WTC11 (cell line): Measurements from ENCODE around the gene VSIG10L2. TPM values are rescaled to one million over a fixed set of nuclear protein-coding genes. Genes with fewer than 3 reads are reported as not detected.

ENCODE experiments used
- ATAC-seq: fragments of 200-7000 bp; cut with Tn5 transposase; 2 replicates; pipeline ENCODE4 v1.10.0; 2021; ENCODE audit warnings: mild to moderate bottlenecking, moderate library complexity
- CTCF ChIA-PET: fragments of 300-600 bp; sonication (Branson Sonifier 250); formaldehyde crosslinking; loops from one replicate; lab custom pipeline; 2021; ENCODE audit warnings: antibody characterized with exemption; lab: Charles Lee
- POLR2A ChIA-PET: fragments of 350-600 bp; sonication (Branson Sonifier 250); formaldehyde crosslinking; loops from one replicate; lab custom pipeline; 2021; ENCODE audit warnings: antibody characterized with exemption; lab: Charles Lee
- DNase-seq: peaks from one replicate; pipeline ENCODE4 v3.0.0; 2021; ENCODE audit warnings: low spot score
- H3K27ac Mint-ChIP-seq: 2 replicates; pipeline ENCODE4 v1.8.0; 2021; ENCODE audit warnings: mixed read lengths
- H3K27me3 Mint-ChIP-seq: 2 replicates; pipeline ENCODE4 v1.8.0; 2021; ENCODE audit warnings: low read depth, mild to moderate bottlenecking, moderate library complexity, mixed read lengths
- H3K36me3 Mint-ChIP-seq: 2 replicates; pipeline ENCODE4 v1.8.0; 2021; ENCODE audit warnings: mixed read lengths
- H3K4me1 Mint-ChIP-seq: 2 replicates; pipeline ENCODE4 v1.8.0; 2022; ENCODE audit warnings: mixed read lengths
- H3K4me3 Mint-ChIP-seq: 2 replicates; pipeline ENCODE4 v1.8.0; 2021; ENCODE audit warnings: mild to moderate bottlenecking, moderate library complexity, mixed read lengths
- H3K9me3 Mint-ChIP-seq: 2 replicates; pipeline ENCODE4 v1.8.0; 2021; ENCODE audit warnings: mixed read lengths
- CBFB ChIP-seq: sonication (generic); formaldehyde crosslinking; IDR thresholded peaks from 2 replicates; pipeline ENCODE4 v1.8.1; 2022; ENCODE audit warnings: mild to moderate bottlenecking, low read depth, missing genetic modification reagents
- ERG ChIP-seq: fragments of 250-450 bp; sonication (Bioruptor Pico); IDR thresholded peaks from 2 replicates; pipeline ENCODE4 v1.8.0; 2021; ENCODE audit warnings: mild to moderate bottlenecking
- ESRRA ChIP-seq: sonication (generic); formaldehyde crosslinking; IDR thresholded peaks from 2 replicates; pipeline ENCODE4 v1.8.1; 2022; ENCODE audit warnings: mild to moderate bottlenecking, missing genetic modification reagents, borderline replicate concordance
- FOXP4 ChIP-seq: sonication (generic); formaldehyde crosslinking; IDR thresholded peaks from 2 replicates; pipeline ENCODE4 v1.8.0; 2022; ENCODE audit warnings: mild to moderate bottlenecking, missing genetic modification reagents
- GABPB1 ChIP-seq: sonication (generic); formaldehyde crosslinking; IDR thresholded peaks from 2 replicates; pipeline ENCODE4 v1.8.1; 2023; ENCODE audit warnings: mild to moderate bottlenecking, missing genetic modification reagents
- IRF2 ChIP-seq: sonication (generic); formaldehyde crosslinking; IDR thresholded peaks from 2 replicates; pipeline ENCODE4 v1.8.0; 2022; ENCODE audit warnings: low read depth, missing genetic modification reagents, borderline replicate concordance
- SOX15 ChIP-seq: fragments of 250-450 bp; sonication (Bioruptor Pico); IDR thresholded peaks from 2 replicates; pipeline ENCODE4 v1.9.0; 2021; ENCODE audit warnings: mild to moderate bottlenecking
- TEAD1 ChIP-seq: sonication (generic); formaldehyde crosslinking; IDR thresholded peaks from 2 replicates; pipeline ENCODE4 v1.8.0; 2022; ENCODE audit warnings: mild to moderate bottlenecking, missing genetic modification reagents
- USF1 ChIP-seq: sonication (generic); formaldehyde crosslinking; IDR thresholded peaks from 2 replicates; pipeline ENCODE4 v1.8.0; 2022; ENCODE audit warnings: mild to moderate bottlenecking, missing genetic modification reagents
- USF2 ChIP-seq: sonication (generic); formaldehyde crosslinking; IDR thresholded peaks from 2 replicates; pipeline ENCODE4 v1.8.1; 2023; ENCODE audit warnings: mild to moderate bottlenecking, missing genetic modification reagents, moderate library complexity
- ZBTB21 ChIP-seq: sonication (generic); formaldehyde crosslinking; IDR thresholded peaks from 2 replicates; pipeline ENCODE4 v1.8.1; 2023; ENCODE audit warnings: mild to moderate bottlenecking, missing genetic modification reagents, borderline replicate concordance
- ZNF219 ChIP-seq: sonication (generic); formaldehyde crosslinking; IDR thresholded peaks from 2 replicates; pipeline ENCODE4 v1.8.0; 2023; ENCODE audit warnings: missing genetic modification reagents, mild to moderate bottlenecking, borderline replicate concordance
- total RNA-seq: library from RNA; stranded (reverse); gene quantifications from 3 replicates; pipeline ENCODE4 v1.2.3, GENCODE V29; 2021
- TF ChIP-seq, protein P1 (sequence below): sonication (generic); formaldehyde crosslinking; IDR thresholded peaks from 2 replicates; pipeline ENCODE4 v1.8.0; 2023; ENCODE audit warnings: missing genetic modification reagents
- TF ChIP-seq, protein P2 (sequence below): sonication (generic); formaldehyde crosslinking; IDR thresholded peaks from 2 replicates; pipeline ENCODE4 v1.8.1; 2023; ENCODE audit warnings: mild to moderate bottlenecking, moderate library complexity, missing genetic modification reagents

Gene VSIG10L2
- total RNA-seq, 1 experiment from 2014 or later = not detected

GRCh38 chr11:125924384-125925007 lies 21.3 kb upstream of the VSIG10L2 start (continued):
- TF ChIP-seq, protein P1, sequence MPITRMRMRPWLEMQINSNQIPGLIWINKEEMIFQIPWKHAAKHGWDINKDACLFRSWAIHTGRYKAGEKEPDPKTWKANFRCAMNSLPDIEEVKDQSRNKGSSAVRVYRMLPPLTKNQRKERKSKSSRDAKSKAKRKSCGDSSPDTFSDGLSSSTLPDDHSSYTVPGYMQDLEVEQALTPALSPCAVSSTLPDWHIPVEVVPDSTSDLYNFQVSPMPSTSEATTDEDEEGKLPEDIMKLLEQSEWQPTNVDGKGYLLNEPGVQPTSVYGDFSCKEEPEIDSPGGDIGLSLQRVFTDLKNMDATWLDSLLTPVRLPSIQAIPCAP (CRISPR knock-in tag) = no peak

GRCh38 chr11:125925247-125925740 lies 20.6 kb upstream of the VSIG10L2 start:
- ChIA-PET CTCF (interaction anchor here (0.6 to 2.6 kb wide), 4 partner anchors 12 to 269 kb away, joined by 5 to 11 read pairs (median 7); no protein-coding TSS in a partner anchor), POLR2A (no interaction called here)
- Mint-ChIP-seq H3K4me3 (no peak overlapping the region), H3K36me3 (no peaks in the 10 kb centered on the region), H3K27ac (no peak overlapping the region), H3K4me1 (peaks cover 8% of the 10 kb centered on the region; the same call in 1 of the 2 replicates), H3K27me3 (no peaks in the 10 kb centered on the region), H3K9me3 (no peaks in the 10 kb centered on the region)
- no peak for TF ChIP-seq ESRRA
- no peak for TF ChIP-seq USF2
- no peak for TF ChIP-seq IRF2 (CRISPR knock-in tag)
- TF ChIP-seq GABPB1 (CRISPR knock-in tag) = peak; percentile 37; the same call in 1 of the 2 replicates
- DNase-seq (no peak), ATAC-seq (no peak)

DNA sequence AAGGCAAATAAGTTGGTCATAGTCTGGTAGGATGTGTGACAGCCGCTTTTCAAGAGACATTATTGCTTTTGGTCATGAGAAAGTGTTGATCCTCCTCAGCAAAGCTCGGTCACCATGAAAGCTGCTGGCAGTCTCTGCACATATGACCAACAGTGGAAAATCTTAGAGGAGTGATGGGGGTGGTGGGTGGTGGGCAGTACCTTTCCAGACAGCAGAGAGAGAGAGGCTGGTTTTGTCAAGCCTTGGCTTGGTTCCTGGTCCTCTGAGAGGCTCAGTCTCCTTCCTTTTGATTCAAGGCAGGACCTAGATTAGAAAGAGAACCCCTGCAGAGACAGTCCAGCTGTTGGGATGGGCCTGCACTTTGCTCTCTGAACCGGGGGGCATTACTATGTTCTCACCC lies 20.0 kb upstream of the VSIG10L2 start:
- no peak overlapping the region for H3K27ac Mint-ChIP-seq
- POLR2A ChIA-PET = no interaction called here
- no peaks in the 10 kb centered on the region for H3K9me3 Mint-ChIP-seq
- H3K27me3 Mint-ChIP-seq = no peaks in the 10 kb centered on the region
- no peaks in the 10 kb centered on the region for H3K36me3 Mint-ChIP-seq
- ATAC-seq (no peak), DNase-seq (no peak)
- no peak overlapping the region for H3K4me3 Mint-ChIP-seq
- no peak for TF ChIP-seq FOXP4
- no peak for TF ChIP-seq SOX15 (CRISPR knock-in tag)
- TF ChIP-seq CBFB (CRISPR knock-in tag) = no peak
- TF ChIP-seq ZNF219 (CRISPR knock-in tag) = no peak
- TF ChIP-seq, protein P1 (CRISPR knock-in tag) = no peak
- no peak for TF ChIP-seq ZBTB21
- TF ChIP-seq ERG = no peak
- TF ChIP-seq USF1 = no peak
- TF ChIP-seq, protein P2, sequence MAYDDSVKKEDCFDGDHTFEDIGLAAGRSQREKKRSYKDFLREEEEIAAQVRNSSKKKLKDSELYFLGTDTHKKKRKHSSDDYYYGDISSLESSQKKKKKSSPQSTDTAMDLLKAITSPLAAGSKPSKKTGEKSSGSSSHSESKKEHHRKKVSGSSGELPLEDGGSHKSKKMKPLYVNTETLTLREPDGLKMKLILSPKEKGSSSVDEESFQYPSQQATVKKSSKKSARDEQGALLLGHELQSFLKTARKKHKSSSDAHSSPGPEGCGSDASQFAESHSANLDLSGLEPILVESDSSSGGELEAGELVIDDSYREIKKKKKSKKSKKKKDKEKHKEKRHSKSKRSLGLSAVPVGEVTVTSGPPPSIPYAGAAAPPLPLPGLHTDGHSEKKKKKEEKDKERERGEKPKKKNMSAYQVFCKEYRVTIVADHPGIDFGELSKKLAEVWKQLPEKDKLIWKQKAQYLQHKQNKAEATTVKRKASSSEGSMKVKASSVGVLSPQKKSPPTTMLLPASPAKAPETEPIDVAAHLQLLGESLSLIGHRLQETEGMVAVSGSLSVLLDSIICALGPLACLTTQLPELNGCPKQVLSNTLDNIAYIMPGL (CRISPR knock-in tag) = no peak
- no peak for TF ChIP-seq TEAD1 (CRISPR knock-in tag)
- CTCF ChIA-PET = interaction anchor here (0.8 to 2.6 kb wide), 3 partner anchors 16 to 268 kb away, joined by 5 to 11 read pairs (median 6); no protein-coding TSS in a partner anchor
- peaks cover 8% of the 10 kb centered on the region; the same call in 1 of the 2 replicates for H3K4me1 Mint-ChIP-seq
